HG03066 (cell line): ENCODE data around the gene C9orf78.

Experiments
- ATAC-seq: cut with Tn5 transposase; IDR thresholded peaks from one replicate; pipeline ENCODE4 v1.9.1; 2021; ENCODE audit warnings: low read depth; ENCODE audit not compliant: unreplicated experiment

C9orf78 gene

GRCh38 chr9:129848712-129849441, 13.8 kb upstream of the C9orf78 start:
- ATAC-seq, result no peak

GRCh38 chr9:129845373-129845772, 10.3 kb upstream of the C9orf78 start:
- no peak for ATAC-seq

- no peak for ATAC-seq
Observed at GRCh38 chr9:129841071-129841470, 6.0 kb upstream of the C9orf78 start.

- ATAC-seq, result no peak
Observed at GRCh38 chr9:129840034-129840433, 5.0 kb upstream of the C9orf78 start.

- ATAC-seq, result no peak
Observed at GRCh38 chr9:129839324-129840023, 4.4 kb upstream of the C9orf78 start.

- no peak for ATAC-seq
Observed at GRCh38 chr9:129838707-129839259, 3.7 kb upstream of the C9orf78 start.

- ATAC-seq, result no peak
Observed at GRCh38 chr9:129836311-129837007, 1.4 kb upstream of the C9orf78 start.

- no peak for ATAC-seq
Observed at GRCh38 chr9:129835860-129836223, 767 bp upstream of the C9orf78 start.

- ATAC-seq, result peak; percentile 22
Observed at GRCh38 chr9:129834489-129835127, 467 bp downstream of the C9orf78 start.

- no peak for ATAC-seq
Observed at GRCh38 chr9:129832982-129833381, 2.1 kb downstream of the C9orf78 start.

- ATAC-seq, result no peak
Observed at GRCh38 chr9:129828969-129829368, 6.1 kb downstream of the C9orf78 start.

GRCh38 chr9:129828051-129828450, 7.0 kb downstream of the C9orf78 start:
- no peak for ATAC-seq

GRCh38 chr9:129826759-129827158, 8.3 kb downstream of the C9orf78 start:
- no peak for ATAC-seq

GRCh38 chr9:129826344-129826743, 8.7 kb downstream of the C9orf78 start:
- no peak for ATAC-seq

GRCh38 chr9:129823935-129824601, 11.0 kb downstream of the C9orf78 start, which contains the start of gene TOR1A:
Gene TOR1A, minus strand, starts transcription at chr9:129824136. Its CDS starts 51 bp downstream, at chr9:129824085.
- ATAC-seq, result peak; percentile 80

- peak; percentile 12 for ATAC-seq
Observed at GRCh38 chr9:129823542-129823934, 11.5 kb downstream of the C9orf78 start.

GRCh38 chr9:129822898-129823541, 12.1 kb downstream of the C9orf78 start:
- ATAC-seq, result peak; percentile 40

- ATAC-seq, result no peak
Observed at GRCh38 chr9:129816501-129817435, 18.3 kb downstream of the C9orf78 start.

GRCh38 chr9:129815278-129815677, 19.8 kb downstream of the C9orf78 start:
- no peak for ATAC-seq
